Measurements from ENCODE around the gene PAQR7.

Gene PAQR7

DNA sequence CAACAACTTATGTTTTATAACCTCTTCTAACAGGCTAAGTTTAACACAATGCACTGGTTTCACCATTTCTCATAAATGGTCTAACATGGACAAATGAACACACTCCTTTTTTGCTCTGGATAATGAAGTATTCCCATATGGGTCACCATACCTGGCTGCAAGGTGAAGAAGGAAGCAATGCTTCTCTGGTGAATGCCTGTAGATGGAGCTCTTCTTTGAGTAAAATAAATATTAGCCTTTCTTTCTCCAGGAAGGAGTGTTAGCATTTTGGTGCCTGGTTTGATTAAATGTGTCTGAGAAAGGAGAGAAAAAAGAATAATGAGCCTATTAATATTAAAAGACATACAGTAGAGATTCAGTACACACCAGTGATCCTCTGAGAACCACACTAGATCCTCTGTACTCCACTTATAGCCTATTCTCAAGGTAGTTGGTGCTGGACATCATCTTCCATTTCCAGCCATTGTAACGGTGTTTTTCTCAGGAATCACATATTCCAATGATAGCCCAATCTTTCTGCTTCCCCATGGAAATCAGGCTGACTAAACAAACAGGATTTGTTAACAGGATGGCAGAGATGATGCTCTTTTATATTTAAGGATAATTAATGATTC lies 38.1 kb downstream of the PAQR7 start:
- DNase-seq (ENCODE audit: low read depth) = no peak
- TF ChIP-seq, protein P1, sequence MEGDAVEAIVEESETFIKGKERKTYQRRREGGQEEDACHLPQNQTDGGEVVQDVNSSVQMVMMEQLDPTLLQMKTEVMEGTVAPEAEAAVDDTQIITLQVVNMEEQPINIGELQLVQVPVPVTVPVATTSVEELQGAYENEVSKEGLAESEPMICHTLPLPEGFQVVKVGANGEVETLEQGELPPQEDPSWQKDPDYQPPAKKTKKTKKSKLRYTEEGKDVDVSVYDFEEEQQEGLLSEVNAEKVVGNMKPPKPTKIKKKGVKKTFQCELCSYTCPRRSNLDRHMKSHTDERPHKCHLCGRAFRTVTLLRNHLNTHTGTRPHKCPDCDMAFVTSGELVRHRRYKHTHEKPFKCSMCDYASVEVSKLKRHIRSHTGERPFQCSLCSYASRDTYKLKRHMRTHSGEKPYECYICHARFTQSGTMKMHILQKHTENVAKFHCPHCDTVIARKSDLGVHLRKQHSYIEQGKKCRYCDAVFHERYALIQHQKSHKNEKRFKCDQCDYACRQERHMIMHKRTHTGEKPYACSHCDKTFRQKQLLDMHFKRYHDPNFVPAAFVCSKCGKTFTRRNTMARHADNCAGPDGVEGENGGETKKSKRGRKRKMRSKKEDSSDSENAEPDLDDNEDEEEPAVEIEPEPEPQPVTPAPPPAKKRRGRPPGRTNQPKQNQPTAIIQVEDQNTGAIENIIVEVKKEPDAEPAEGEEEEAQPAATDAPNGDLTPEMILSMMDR (IDR thresholded peaks at IDR 0.05; ENCODE audit: insufficient read depth, low read depth, low read length, missing control alignments) = peak; percentile 21
- no peak overlapping the region for H3K4me3 ChIP-seq (ENCODE audit: low read depth, low read length)

DNA sequence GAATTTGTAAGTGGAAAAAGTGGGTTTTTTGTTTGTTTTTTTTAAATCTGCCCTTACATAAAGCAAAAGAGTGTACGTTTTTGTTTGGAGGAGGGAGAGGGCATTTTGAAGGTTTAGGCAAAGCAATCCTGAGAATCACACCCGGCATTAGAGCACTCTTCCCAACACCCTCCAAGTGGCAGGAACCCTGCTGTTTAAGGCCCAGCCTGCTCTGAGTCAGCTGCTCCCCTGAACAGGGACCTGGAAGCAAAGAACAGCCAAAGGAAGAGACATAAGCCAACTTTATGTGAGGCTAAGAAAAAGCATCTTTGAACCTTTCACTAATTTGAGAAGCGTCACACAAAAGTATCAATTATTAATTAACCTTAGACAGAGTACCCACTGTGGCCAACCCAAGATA lies 38.8 kb downstream of the PAQR7 start:
- no peak overlapping the region for H3K4me3 ChIP-seq (ENCODE audit: low read depth, low read length)
- TF ChIP-seq, protein P1 (IDR thresholded peaks at IDR 0.05; ENCODE audit: insufficient read depth, low read depth, low read length, missing control alignments) = no peak
- DNase-seq (ENCODE audit: low read depth) = no peak

DNA sequence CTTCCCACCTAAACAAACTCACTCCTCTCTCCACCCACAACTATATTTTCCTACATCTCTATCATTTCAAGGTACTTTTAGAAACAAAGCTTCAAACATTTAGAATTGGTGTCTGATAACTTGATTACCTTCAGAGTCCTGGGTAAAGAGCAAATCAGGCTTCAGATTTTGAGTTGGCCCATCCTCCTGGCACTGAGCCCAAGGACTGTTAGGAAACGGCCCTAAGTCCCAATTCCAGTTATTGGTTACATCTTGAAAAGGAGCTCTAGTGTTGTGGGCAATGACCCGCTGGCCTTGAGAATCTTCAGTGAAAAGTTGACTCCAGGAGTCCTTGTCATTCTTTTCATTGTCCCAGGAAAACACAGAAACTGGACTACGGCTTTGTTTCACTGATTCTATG lies 40.6 kb downstream of the PAQR7 start:
- no peak overlapping the region for H3K4me3 ChIP-seq (ENCODE audit: low read depth, low read length)
- TF ChIP-seq, protein P1 (IDR thresholded peaks at IDR 0.05; ENCODE audit: insufficient read depth, low read depth, low read length, missing control alignments) = no peak
- DNase-seq (ENCODE audit: low read depth) = no peak

DNA sequence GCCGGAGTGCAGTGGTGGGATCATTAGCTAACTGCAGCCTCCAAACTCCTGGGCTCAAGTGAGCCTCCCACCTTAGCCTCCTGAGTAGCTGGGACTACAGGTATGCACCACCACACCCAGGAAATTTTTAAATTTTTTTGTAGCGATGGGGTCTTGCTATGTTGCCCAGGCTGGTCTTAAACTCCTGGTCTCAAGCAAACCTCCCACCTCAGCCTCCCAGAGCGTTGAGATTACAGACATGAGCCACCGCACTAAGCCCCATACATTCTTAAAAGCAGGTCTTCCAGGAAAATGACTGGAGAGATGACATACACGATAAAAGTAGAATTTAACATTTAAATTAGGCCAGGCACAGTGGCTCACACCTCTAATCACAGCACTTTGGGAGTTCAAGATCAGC lies 42.4 kb downstream of the PAQR7 start:
- H3K4me3 ChIP-seq (ENCODE audit: low read depth, low read length) = no peak overlapping the region
- TF ChIP-seq, protein P1 (IDR thresholded peaks at IDR 0.05; ENCODE audit: insufficient read depth, low read depth, low read length, missing control alignments) = no peak
- DNase-seq (ENCODE audit: low read depth) = no peak

DNA sequence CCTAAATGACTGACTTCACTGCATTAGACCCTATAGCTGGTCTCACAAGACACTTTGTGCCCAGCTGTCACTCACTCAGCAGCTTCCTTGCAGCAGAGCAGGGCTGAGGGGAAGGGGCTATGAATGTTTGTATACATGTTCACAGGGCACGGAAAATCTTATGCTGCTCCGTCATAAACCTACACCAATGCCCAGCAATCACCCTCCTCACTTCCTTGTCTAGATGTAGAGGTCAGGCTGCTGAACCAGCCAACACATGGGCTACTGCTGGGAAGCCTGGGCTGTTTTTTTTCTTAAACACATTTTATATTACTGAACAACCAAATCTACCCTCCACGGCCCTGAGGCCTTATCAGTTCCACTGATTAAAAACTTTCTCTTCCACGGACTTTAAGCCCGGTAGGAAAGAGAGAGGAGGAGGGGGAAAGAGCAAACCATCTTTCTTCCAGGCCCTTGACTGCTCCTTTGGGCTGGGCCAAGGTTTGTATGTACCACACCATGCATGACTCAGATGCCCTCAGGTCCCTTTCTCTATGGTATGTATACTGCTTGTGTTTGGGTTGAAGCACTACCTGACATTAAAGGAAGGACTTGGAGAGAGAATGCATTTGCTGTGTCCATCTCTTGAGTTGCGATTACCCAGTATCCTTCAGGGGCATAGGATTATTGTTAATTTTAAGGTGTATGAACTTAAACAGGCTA lies 43.0 kb downstream of the PAQR7 start:
- TF ChIP-seq, protein P1 (IDR thresholded peaks at IDR 0.05; ENCODE audit: insufficient read depth, low read depth, low read length, missing control alignments) = no peak
- DNase-seq (ENCODE audit: low read depth) = no peak
- no peak overlapping the region for H3K4me3 ChIP-seq (ENCODE audit: low read depth, low read length)

DNA sequence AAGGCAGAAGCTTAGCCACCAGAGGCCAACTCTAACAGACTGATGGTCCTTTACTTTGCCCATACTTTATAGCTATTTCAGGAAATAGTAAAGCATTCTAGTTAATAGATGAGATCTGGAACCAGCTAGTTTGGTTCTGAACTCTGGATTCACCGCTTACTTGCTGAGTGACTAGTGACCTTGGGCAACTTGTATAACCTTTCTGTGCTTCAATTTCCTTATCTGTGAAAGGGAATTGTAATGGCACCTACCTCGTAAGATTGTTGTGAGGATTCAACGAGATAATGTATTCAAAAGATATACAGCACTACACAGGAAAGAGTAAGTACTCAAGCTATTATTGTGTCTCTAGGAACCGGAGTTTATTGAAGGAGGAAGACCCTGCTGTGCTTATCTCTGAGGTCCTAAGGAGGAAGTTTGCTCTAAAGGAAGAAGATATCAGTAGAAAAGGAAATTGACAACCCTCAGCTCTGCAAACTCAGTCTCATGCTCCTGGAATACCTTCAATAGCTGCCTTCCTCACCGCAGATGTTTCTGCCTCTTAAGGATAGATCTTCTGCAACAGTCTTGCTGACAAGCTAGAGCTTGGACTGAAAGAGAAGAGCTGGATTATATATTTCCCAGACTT lies 43.8 kb downstream of the PAQR7 start:
- TF ChIP-seq, protein P1 (IDR thresholded peaks at IDR 0.05; ENCODE audit: insufficient read depth, low read depth, low read length, missing control alignments) = no peak
- DNase-seq (ENCODE audit: low read depth) = no peak
- no peak overlapping the region for H3K4me3 ChIP-seq (ENCODE audit: low read depth, low read length)

Data from GM12865 (cell line).